Tibial artery (tissue), 4 donors: ENCODE data around the gene LOXL4.

Experiments
- DNase-seq, 2 donors: peaks; one replicate each; pipeline ENCODE4 v3.0.0-alpha.2; 2019
- H3K27ac ChIP-seq, 2 donors: fragments of 200-600 bp; sonication (generic) in 1 of 2; 1 replicate in 1 of 2; 2 replicates in 1 of 2; pipeline ENCODE4 v1.5.1; 2018 to 2019; ENCODE audit warnings: mild to moderate bottlenecking in 1 of 2
- H3K27me3 ChIP-seq, 2 donors: fragments of 200-600 bp; sonication (generic) in 1 of 2; one replicate each; pipeline versions ENCODE4 v1.5.1 to v1.6.0; 2016 to 2019
- H3K36me3 ChIP-seq, 3 donors: fragments of 200-600 bp; sonication (generic) in 2 of 3; one replicate each; pipeline ENCODE4 v1.5.1; 2016 to 2019; ENCODE audit warnings: mild to moderate bottlenecking in 2 of 3
- H3K4me1 ChIP-seq, 4 donors: fragments of 200-600 bp; sonication (generic) in 2 of 4; 1 replicate in 3 of 4; 2 replicates in 1 of 4; pipeline ENCODE4 v1.5.1; 2016 to 2019
- H3K4me3 ChIP-seq, 2 donors: fragments of 200-600 bp; sonication (generic) in 1 of 2; 1 replicate in 1 of 2; 2 replicates in 1 of 2; pipeline ENCODE4 v1.5.1; 2018 to 2019; ENCODE audit warnings: mild to moderate bottlenecking in 2 of 2
- H3K9me3 ChIP-seq, 3 donors: fragments of 200-600 bp; sonication (generic) in 1 of 3; one replicate each; pipeline ENCODE4 v1.5.1; 2016 to 2019
- CTCF ChIP-seq, 2 experiments: fragments of 200-600 bp in 1 of 2; fragments of 450-650 bp in 1 of 2; IDR thresholded peaks; one replicate each; pipeline ENCODE4 v1.5.1; 2017 to 2019; ENCODE audit warnings: antibody characterized with exemption in 2 of 2, mild to moderate bottlenecking in 1 of 2, moderate library complexity in 1 of 2
- intact Hi-C: fragments of 100-400 bp; cut with DNase I; formaldehyde crosslinking; loops from one replicate; pipeline ENCODE4 v1.15.0; 2023; ENCODE audit warnings: low total_unique reads

The LOXL4 gene

GRCh38 chr10:98272656-98273055 is 4.7 kb upstream of the LOXL4 start:
- Histone ChIP-seq H3K4me3 (no peak overlapping the region), H3K9me3 (no peaks in the 10 kb centered on the region), H3K27me3 (no peaks in the 10 kb centered on the region), H3K27ac (no peak overlapping the region), H3K36me3 (no peaks in the 10 kb centered on the region), H3K4me1 (peaks cover 0 to 31% (median 28%) of the 10 kb centered on the region in 4 donors)
- TF ChIP-seq CTCF (IDR thresholded peaks at IDR 0.05), result no peak
- intact Hi-C loops, result no loop called here
- peak in 1 of 2 donors; percentile 38 for DNase-seq

DNA sequence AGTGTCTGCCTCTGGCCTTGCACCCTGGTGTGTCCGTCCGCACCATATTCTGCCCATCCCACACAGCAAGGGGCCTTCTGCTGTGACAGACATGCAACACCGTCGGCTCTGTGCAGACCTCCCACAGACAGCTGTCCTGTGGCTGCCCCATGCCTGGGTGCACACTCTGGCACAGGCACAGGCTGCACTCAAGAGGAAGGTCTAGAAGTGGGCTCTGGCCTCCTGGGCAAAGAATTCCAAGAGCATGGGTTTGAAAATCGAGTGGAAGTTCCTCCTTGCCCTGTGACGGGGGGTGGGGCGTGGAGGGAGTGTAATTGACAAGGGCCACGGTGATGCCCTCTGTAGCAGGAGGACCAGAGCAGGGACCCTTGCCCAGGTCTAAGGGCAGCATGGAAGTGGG is 4.3 kb upstream of the LOXL4 start:
- intact Hi-C loops, result no loop called here
- no peak overlapping the region for H3K27ac ChIP-seq
- no peak for TF ChIP-seq CTCF (IDR thresholded peaks at IDR 0.05)
- H3K4me3 ChIP-seq, result no peak overlapping the region
- no peaks in the 10 kb centered on the region for H3K36me3 ChIP-seq
- H3K4me1 ChIP-seq, result peaks cover 0 to 35% (median 32%) of the 10 kb centered on the region in 4 donors
- H3K27me3 ChIP-seq, result no peaks in the 10 kb centered on the region
- DNase-seq, result no peak
- no peaks in the 10 kb centered on the region for H3K9me3 ChIP-seq

- intact Hi-C loops, result no loop called here
- Histone ChIP-seq H3K4me1 (peaks cover 0 to 50% (median 39%) of the 10 kb centered on the region in 4 donors), H3K4me3 (no peak overlapping the region), H3K27ac (peak overlapping the region in 1 of 2 donors; percentile 94), H3K9me3 (no peaks in the 10 kb centered on the region), H3K27me3 (no peaks in the 10 kb centered on the region), H3K36me3 (no peaks in the 10 kb centered on the region)
- no peak for DNase-seq
- TF ChIP-seq CTCF (IDR thresholded peaks at IDR 0.05), result no peak
Observed at GRCh38 chr10:98270786-98271185, 2.8 kb upstream of the LOXL4 start.

- intact Hi-C loops, result no loop called here
- no peak for DNase-seq
Observed at GRCh38 chr10:98270073-98270740, 2.2 kb upstream of the LOXL4 start.

DNA sequence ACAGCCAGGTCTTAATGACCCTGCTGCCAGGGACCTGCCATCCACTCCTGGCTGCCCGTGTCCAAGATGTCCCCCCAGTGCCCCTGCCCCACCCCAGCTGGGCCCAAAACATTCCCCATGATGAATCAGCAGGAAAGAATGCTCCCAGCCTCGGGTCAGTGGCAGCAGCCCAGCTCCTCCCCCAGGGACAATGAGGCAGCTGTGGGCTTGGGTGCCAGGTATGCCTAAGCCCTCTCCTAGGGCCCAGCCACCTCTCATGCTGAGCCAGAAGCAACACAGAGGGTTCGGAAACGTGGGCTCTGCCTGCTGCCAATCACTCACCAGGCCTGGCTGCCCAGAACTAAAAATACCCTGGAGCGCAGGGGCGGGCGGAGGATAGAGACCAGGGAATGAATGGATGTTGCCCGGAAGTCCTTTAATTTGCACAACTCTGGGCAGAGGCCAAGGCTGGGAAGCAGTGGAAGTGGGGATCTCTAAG is 1.5 kb upstream of the LOXL4 start:
- Histone ChIP-seq H3K36me3 (no peaks in the 10 kb centered on the region), H3K9me3 (no peaks in the 10 kb centered on the region), H3K27me3 (no peaks in the 10 kb centered on the region), H3K4me3 (peak overlapping the region in 1 of 2 donors; percentile 60), H3K27ac (peak overlapping the region; percentile 94), H3K4me1 (peaks cover 0 to 50% (median 39%) of the 10 kb centered on the region in 4 donors)
- peak; percentile 84 to 97 for DNase-seq
- intact Hi-C loops, result loop anchor here (10.0 kb wide), 1 partner anchor 145 kb away; the partner anchor contains the start of gene PYROXD2
- TF ChIP-seq CTCF (IDR thresholded peaks at IDR 0.05), result no peak

More at GRCh38 chr10:98270073-98270740, 2.2 kb upstream of the LOXL4 start:
- no peak for TF ChIP-seq CTCF (IDR thresholded peaks at IDR 0.05)
- no peaks in the 10 kb centered on the region for H3K27me3 ChIP-seq
- peak overlapping the region; percentile 94 for H3K27ac ChIP-seq
- peaks cover 0 to 50% (median 39%) of the 10 kb centered on the region in 4 donors for H3K4me1 ChIP-seq
- H3K36me3 ChIP-seq, result no peaks in the 10 kb centered on the region
- peak overlapping the region in 1 of 2 donors; percentile 8 for H3K4me3 ChIP-seq
- no peaks in the 10 kb centered on the region for H3K9me3 ChIP-seq
